Neural crest cell (in vitro differentiated cells): ENCODE results near the gene TUT1. TPM values are rescaled to one million over a fixed set of nuclear protein-coding genes. Genes with fewer than 3 reads are reported as not detected.

Source experiments
- DNase-seq: peaks from one replicate; pipeline ENCODE4 v3.0.0; 2021; ENCODE audit warnings: low read depth, mixed read lengths, low spot score
- H3K27ac Mint-ChIP-seq: one replicate; pipeline ENCODE4 v1.8.0; 2021; ENCODE audit warnings: mild to moderate bottlenecking, mixed read lengths; ENCODE audit not compliant: unreplicated experiment
- H3K27me3 Mint-ChIP-seq: 2 replicates; pipeline ENCODE4 v1.8.0; 2021; ENCODE audit warnings: low read depth, mild to moderate bottlenecking, mixed read lengths
- H3K36me3 Mint-ChIP-seq: 2 replicates; pipeline ENCODE4 v1.8.0; 2021; ENCODE audit warnings: low read depth, mild to moderate bottlenecking, mixed read lengths
- H3K4me1 Mint-ChIP-seq: 2 replicates; pipeline ENCODE4 v1.8.0; 2021; ENCODE audit warnings: mixed read lengths
- H3K4me3 Mint-ChIP-seq: one replicate; pipeline ENCODE4 v1.8.0; 2021; ENCODE audit warnings: mild to moderate bottlenecking, mixed read lengths
- H3K9me3 Mint-ChIP-seq: 2 replicates; pipeline ENCODE4 v1.8.0; 2021; ENCODE audit warnings: mixed read lengths
- CTCF ChIP-seq: fragments of 200-600 bp; sonication (generic); conservative IDR thresholded peaks from 2 replicates; pipeline ENCODE4 v1.5.0; 2021; ENCODE audit warnings: antibody characterized with exemption, mild to moderate bottlenecking
- total RNA-seq: library from RNA; stranded (reverse); gene quantifications from 2 replicates; pipeline ENCODE4 v1.2.1, GENCODE V29; 2021

Gene TUT1
- total RNA-seq, 1 donor from 2014 or later: 20.7 TPM

- TF ChIP-seq CTCF: no peak
- peaks cover 40% of the 10 kb centered on the region for H3K36me3 Mint-ChIP-seq
- no peaks in the 10 kb centered on the region for H3K27me3 Mint-ChIP-seq
- no peaks in the 10 kb centered on the region for H3K9me3 Mint-ChIP-seq
- no peak overlapping the region for H3K4me3 Mint-ChIP-seq
- no peak overlapping the region for H3K27ac Mint-ChIP-seq
- peaks cover 57% of the 10 kb centered on the region for H3K4me1 Mint-ChIP-seq
- no peak for DNase-seq
Observed at GRCh38 chr11:62558669-62559068, 32.7 kb downstream of the TUT1 start.

- Mint-ChIP-seq H3K4me3 (peak overlapping the region; percentile 58), H3K4me1 (peaks cover 71% of the 10 kb centered on the region), H3K9me3 (no peaks in the 10 kb centered on the region), H3K27ac (no peak overlapping the region), H3K36me3 (peaks cover 37% of the 10 kb centered on the region), H3K27me3 (peaks cover 3% of the 10 kb centered on the region)
- TF ChIP-seq CTCF: no peak
- DNase-seq: no peak
Observed at GRCh38 chr11:62556875-62557631, 34.3 kb downstream of the TUT1 start.

GRCh38 chr11:62556108-62556874 is 35.0 kb downstream of the TUT1 start:
- no peak for TF ChIP-seq CTCF
- H3K4me3 Mint-ChIP-seq: peak overlapping the region; percentile 58

DNA sequence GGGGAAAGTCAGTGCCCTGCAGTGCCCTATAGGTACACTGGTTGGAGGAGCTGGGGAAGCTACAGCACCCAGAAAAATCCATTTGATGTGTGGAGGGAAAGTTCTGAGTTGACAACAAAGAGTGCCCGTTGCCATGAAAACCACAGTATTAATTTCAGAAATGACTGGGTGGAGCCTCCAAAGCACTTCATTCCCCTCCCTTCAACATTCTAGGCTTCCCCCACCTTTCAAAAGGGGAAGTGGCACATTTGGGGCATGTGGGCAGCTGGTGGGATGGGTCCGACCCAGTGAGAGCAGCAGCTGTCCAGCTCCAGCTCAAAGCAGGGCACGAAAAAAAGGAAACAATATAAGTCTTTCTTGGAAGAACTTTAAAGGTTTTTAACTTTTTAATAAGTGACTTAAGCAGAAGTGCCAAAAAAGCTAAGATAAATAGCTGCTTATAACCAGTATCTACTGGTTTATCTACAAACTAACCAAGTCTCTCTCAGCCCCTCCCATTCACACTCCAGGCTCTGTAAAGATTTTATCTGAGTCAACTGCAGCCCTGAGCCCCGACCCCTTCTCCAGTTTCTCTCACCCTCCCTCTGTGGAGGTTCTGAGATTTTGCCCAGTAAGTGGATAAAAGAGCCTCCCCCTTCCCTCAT is 35.7 kb downstream of the TUT1 start:
- H3K27me3 Mint-ChIP-seq: peaks cover 18% of the 10 kb centered on the region
- TF ChIP-seq CTCF: no peak
- peak overlapping the region; percentile 94 for H3K27ac Mint-ChIP-seq
- H3K9me3 Mint-ChIP-seq: no peaks in the 10 kb centered on the region
- peaks cover 71% of the 10 kb centered on the region for H3K4me1 Mint-ChIP-seq
- H3K36me3 Mint-ChIP-seq: peaks cover 30% of the 10 kb centered on the region
- peak overlapping the region; percentile 58 for H3K4me3 Mint-ChIP-seq
- no peak for DNase-seq

More at GRCh38 chr11:62556108-62556874, 35.0 kb downstream of the TUT1 start:
- Mint-ChIP-seq H3K27me3 (peaks cover 11% of the 10 kb centered on the region), H3K36me3 (peaks cover 33% of the 10 kb centered on the region), H3K9me3 (no peaks in the 10 kb centered on the region), H3K4me1 (peaks cover 73% of the 10 kb centered on the region), H3K27ac (peak overlapping the region; percentile 94)
- no peak for DNase-seq

DNA sequence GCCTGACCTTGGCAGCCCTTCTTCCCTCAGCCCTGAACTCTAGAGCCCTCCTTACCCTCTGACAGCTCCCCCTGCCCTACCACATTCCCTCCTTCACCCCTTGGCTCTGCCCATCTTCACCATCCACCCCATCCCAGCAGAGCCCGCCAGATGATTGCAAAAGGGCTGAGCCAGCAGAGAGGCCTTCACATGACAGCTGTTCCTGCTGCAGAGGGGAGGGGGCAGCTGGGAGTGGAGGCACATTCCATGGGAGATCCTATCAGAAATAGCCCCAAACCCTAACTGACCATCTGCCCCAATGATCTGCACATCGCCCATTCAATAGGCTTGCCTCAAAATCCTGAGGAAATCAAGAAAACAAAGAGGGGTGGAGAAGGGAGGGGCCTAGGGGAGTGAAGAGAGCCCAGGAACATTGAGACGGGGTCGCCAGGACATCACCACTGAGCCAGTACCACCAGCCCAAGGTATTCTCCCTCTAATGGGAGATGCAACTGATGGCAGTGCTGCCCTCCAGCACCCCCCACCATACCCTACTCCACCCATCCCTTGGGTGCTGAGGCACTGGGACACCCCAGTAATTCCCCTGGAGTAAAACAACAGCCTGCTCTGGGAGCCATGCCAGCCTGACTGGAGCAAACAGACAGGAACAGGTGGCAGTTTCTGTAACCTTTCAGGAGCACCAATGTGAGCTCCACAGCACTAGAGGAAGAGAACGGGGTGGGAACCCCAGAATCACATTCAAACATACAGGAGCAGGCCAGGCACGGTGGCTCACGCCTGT is 36.7 kb downstream of the TUT1 start:
- no peak for TF ChIP-seq CTCF
- no peak for DNase-seq
- no peaks in the 10 kb centered on the region for H3K9me3 Mint-ChIP-seq
- peak overlapping the region; percentile 27 for H3K27ac Mint-ChIP-seq
- peak overlapping the region; percentile 74 for H3K4me3 Mint-ChIP-seq
- peaks cover 28% of the 10 kb centered on the region for H3K27me3 Mint-ChIP-seq
- peaks cover 66% of the 10 kb centered on the region for H3K4me1 Mint-ChIP-seq
- H3K36me3 Mint-ChIP-seq: peaks cover 21% of the 10 kb centered on the region
